Mesenchymal stem cell (in vitro differentiated cells and primary cell): ENCODE measurements around the gene LRRTM1.

Experiments
- DNase-seq: peaks from one replicate; pipeline ENCODE4 v3.0.0-alpha.2; 2013
- H2AFZ ChIP-seq: one replicate; pipeline ENCODE4 v1.6.1; 2013; ENCODE audit warnings: low read depth, mild to moderate bottlenecking, control low read depth, inconsistent platforms, low read length, moderate library complexity
- H2AK5ac ChIP-seq: 2 replicates; pipeline ENCODE4 v1.6.1; 2013; ENCODE audit warnings: low read length, moderate library complexity, mild to moderate bottlenecking, inconsistent platforms; ENCODE audit not compliant: severe bottlenecking
- H2BK120ac ChIP-seq: one replicate; pipeline ENCODE4 v1.6.1; 2013; ENCODE audit warnings: low read depth, mild to moderate bottlenecking, inconsistent platforms, low read length, moderate library complexity
- H2BK12ac ChIP-seq, 2 experiments: one replicate each; pipeline ENCODE4 v1.6.1; 2013; ENCODE audit warnings: inconsistent platforms in 2 of 2, low read length in 2 of 2, mild to moderate bottlenecking in 2 of 2, moderate library complexity in 2 of 2, control low read depth in 1 of 2
- H2BK15ac ChIP-seq: one replicate; pipeline ENCODE4 v1.6.1; 2013; ENCODE audit warnings: mild to moderate bottlenecking, low read depth, inconsistent platforms; ENCODE audit not compliant: poor library complexity, severe bottlenecking
- H2BK5ac ChIP-seq: 2 replicates; pipeline ENCODE4 v1.6.1; 2013; ENCODE audit warnings: low read depth, mild to moderate bottlenecking, low read length, control low read depth, inconsistent platforms; ENCODE audit not compliant: poor library complexity, severe bottlenecking
- H3K14ac ChIP-seq, 2 experiments: one replicate each; pipeline ENCODE4 v1.6.1; 2013; ENCODE audit warnings: inconsistent platforms in 2 of 2, low read length in 2 of 2, control low read depth in 1 of 2, mild to moderate bottlenecking in 1 of 2, moderate library complexity in 1 of 2
- H3K18ac ChIP-seq, 2 experiments: one replicate each; pipeline ENCODE4 v1.6.1; 2013; ENCODE audit warnings: inconsistent platforms in 2 of 2, low read length in 2 of 2, control low read depth in 1 of 2, low read depth in 1 of 2, mild to moderate bottlenecking in 1 of 2
- H3K23ac ChIP-seq, 2 experiments: one replicate each; pipeline ENCODE4 v1.6.1; 2013; ENCODE audit warnings: inconsistent platforms in 2 of 2, low read length in 2 of 2, mild to moderate bottlenecking in 2 of 2, moderate library complexity in 2 of 2, control low read depth in 1 of 2
- H3K27ac ChIP-seq: 2 replicates; pipeline ENCODE4 v1.5.1; 2013; ENCODE audit warnings: mild to moderate bottlenecking, moderate library complexity, low read length, control low read depth, inconsistent platforms; ENCODE audit not compliant: poor library complexity, severe bottlenecking
- H3K27me3 ChIP-seq, 2 experiments: 2 replicates each; pipeline versions ENCODE4 v1.6.1 to v1.7.0; 2013; ENCODE audit warnings: low read length in 2 of 2, mild to moderate bottlenecking in 2 of 2, moderate library complexity in 2 of 2, control low read depth in 1 of 2, inconsistent platforms in 1 of 2; ENCODE audit not compliant: control insufficient read depth in 1 of 2, insufficient read depth in 1 of 2
- H3K36me3 ChIP-seq, 2 experiments: 2 replicates each; pipeline versions ENCODE4 v1.6.1 to v1.7.0; 2013; ENCODE audit warnings: low read length in 2 of 2, control low read depth in 1 of 2, inconsistent platforms in 1 of 2, low read depth in 1 of 2, mild to moderate bottlenecking in 1 of 2; ENCODE audit not compliant: insufficient read depth in 2 of 2, control insufficient read depth in 1 of 2
- H3K4ac ChIP-seq, 2 experiments: one replicate each; pipeline ENCODE4 v1.6.1; 2013; ENCODE audit warnings: inconsistent platforms in 2 of 2, low read length in 2 of 2, mild to moderate bottlenecking in 2 of 2, moderate library complexity in 2 of 2, control low read depth in 1 of 2, low read depth in 1 of 2
- H3K4me1 ChIP-seq: 2 replicates; pipeline ENCODE4 v1.6.1; 2013; ENCODE audit warnings: low read depth, low read length, control low read depth; ENCODE audit not compliant: control insufficient read depth, insufficient read depth
- H3K4me2 ChIP-seq: 2 replicates; pipeline ENCODE4 v1.6.1; 2013; ENCODE audit warnings: low read length, mild to moderate bottlenecking, inconsistent platforms; ENCODE audit not compliant: poor library complexity, severe bottlenecking
- H3K4me3 ChIP-seq, 2 experiments: 2 replicates each; pipeline versions ENCODE4 v1.5.1 to v1.7.0; 2013; ENCODE audit warnings: low read length in 2 of 2, mild to moderate bottlenecking in 2 of 2, control low read depth in 1 of 2, low read depth in 1 of 2; ENCODE audit not compliant: insufficient read depth in 1 of 2
- H3K79me1 ChIP-seq: replicated peaks from 2 replicates; pipeline ENCODE4 v1.6.1; 2013; ENCODE audit warnings: mild to moderate bottlenecking, control low read depth, low read length, inconsistent platforms; ENCODE audit not compliant: poor library complexity, severe bottlenecking
- H3K9ac ChIP-seq: 2 replicates; pipeline ENCODE4 v1.7.0; 2013; ENCODE audit warnings: mild to moderate bottlenecking, low read length, moderate library complexity
- H3K9me3 ChIP-seq: 2 replicates; pipeline ENCODE4 v1.7.0; 2013; ENCODE audit warnings: mild to moderate bottlenecking, low read length; ENCODE audit not compliant: control insufficient read depth
- H4K8ac ChIP-seq: one replicate; pipeline ENCODE4 v1.6.1; 2013; ENCODE audit warnings: inconsistent platforms, mild to moderate bottlenecking, low read length, moderate library complexity
- H4K91ac ChIP-seq: one replicate; pipeline ENCODE4 v1.6.1; 2013; ENCODE audit warnings: mild to moderate bottlenecking, low read length, inconsistent platforms
- WGBS: methylation state at CpG from one replicate; pipeline ENCODE4 v1.1.7; 2013; ENCODE audit warnings: mixed read lengths; 5-methylcytosine and 5-hydroxymethylcytosine counted together

LRRTM1 gene

DNA sequence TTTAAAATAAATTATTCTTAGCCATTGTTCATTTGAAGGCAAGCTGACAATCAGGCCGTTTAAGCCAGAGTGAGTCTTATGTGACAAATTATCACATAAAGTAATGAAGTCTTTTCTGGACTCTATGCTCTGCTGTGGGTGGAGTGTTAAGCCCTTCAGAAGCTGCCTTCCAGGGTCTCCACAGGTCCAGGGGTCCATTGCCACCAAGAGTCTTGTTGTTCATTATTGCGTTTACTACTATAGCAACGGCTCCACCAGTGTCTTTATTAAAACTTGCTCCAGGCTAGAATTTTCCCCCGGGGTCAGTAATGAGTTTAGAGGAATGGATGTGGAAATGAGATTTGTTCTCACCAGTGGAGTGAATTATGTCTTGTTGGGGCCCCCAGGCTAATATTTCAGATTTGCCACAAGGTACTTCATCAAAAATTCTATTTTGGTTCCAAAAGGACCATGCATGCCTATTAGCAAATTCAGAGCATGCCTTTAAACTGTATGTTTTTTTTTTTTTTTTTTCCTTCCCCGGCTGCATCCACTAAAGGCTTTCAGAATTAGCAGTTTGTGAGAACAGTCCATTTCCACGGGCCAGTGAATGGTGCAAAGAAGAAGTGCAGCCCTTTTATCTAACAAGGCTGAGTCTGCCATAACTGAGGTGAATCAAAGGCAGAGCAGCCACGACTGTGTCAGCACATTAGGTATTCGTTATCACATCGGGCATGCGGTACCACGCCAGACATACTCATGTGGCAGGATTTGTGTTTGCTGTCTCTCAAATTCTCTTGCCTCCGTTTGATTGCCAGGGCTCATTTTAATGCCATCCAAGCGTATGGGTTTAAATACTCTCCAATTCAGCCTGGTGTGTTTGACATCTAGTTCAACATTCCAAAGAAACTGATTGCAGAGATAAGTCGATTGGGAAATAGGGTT, 26.2 kb upstream of the LRRTM1 start:
- Histone ChIP-seq H3K79me1 (no peaks in the 10 kb centered on the region), H3K27me3 (no peaks in the 10 kb centered on the region), H3K4ac (no peak overlapping the region), H2BK120ac (no peak overlapping the region), H3K4me3 (no peak overlapping the region), H3K36me3 (no peaks in the 10 kb centered on the region), H3K23ac (no peak overlapping the region), H3K4me2 (no peak overlapping the region), H4K8ac (no peak overlapping the region), H3K14ac (no peak overlapping the region), H3K27ac (no peak overlapping the region), H2BK15ac (no peak overlapping the region), H2BK5ac (no peak overlapping the region), H2AK5ac (no peak overlapping the region), H2AFZ (no peak overlapping the region), H3K18ac (no peak overlapping the region), H4K91ac (no peak overlapping the region), H3K4me1 (no peaks in the 10 kb centered on the region), H2BK12ac (no peak overlapping the region), H3K9me3 (no peaks in the 10 kb centered on the region), H3K9ac (no peak overlapping the region)
- no peak for DNase-seq
- 85% methylated on average over 13 of the region's 14 CpGs for WGBS

DNA sequence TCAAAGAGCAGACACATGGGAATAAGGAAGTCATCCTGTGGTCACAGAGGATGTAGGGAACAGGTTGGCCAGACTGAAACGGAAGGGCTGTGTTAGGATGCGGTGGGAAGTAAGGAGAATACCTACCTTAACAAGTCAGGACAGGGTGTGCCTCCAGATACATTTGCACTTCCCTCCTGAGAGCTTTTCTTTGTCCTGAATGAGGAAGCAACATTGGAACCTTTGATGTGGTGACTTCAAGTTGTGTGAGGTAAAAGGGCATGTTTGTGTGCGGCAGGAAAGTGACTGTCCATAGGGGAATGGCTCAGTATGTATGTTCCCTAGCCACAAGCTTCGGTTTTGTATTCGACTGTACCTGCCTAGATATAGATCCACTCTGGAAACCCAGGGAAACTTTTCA, 24.9 kb upstream of the LRRTM1 start:
- H3K23ac ChIP-seq = peak overlapping the region in 1 of 2 experiments; percentile 17
- no peak overlapping the region for H3K27ac ChIP-seq
- H2BK5ac ChIP-seq = no peak overlapping the region
- 97% methylated on average over 5 of the region's 5 CpGs for WGBS
- no peak overlapping the region for H2BK15ac ChIP-seq
- H3K9me3 ChIP-seq = no peaks in the 10 kb centered on the region
- H2BK120ac ChIP-seq = no peak overlapping the region
- H3K4me3 ChIP-seq = no peak overlapping the region
- no peak overlapping the region for H3K14ac ChIP-seq
- no peak overlapping the region for H3K4ac ChIP-seq
- H3K18ac ChIP-seq = no peak overlapping the region
- no peaks in the 10 kb centered on the region for H3K36me3 ChIP-seq
- no peak overlapping the region for H3K9ac ChIP-seq
- H3K27me3 ChIP-seq = no peaks in the 10 kb centered on the region
- H2BK12ac ChIP-seq = peak overlapping the region in 1 of 2 experiments; percentile 57
- H4K8ac ChIP-seq = no peak overlapping the region
- no peak overlapping the region for H2AK5ac ChIP-seq
- H3K4me1 ChIP-seq = no peaks in the 10 kb centered on the region
- no peak overlapping the region for H4K91ac ChIP-seq
- no peak for DNase-seq
- no peak overlapping the region for H2AFZ ChIP-seq
- no peak overlapping the region for H3K4me2 ChIP-seq
- H3K79me1 ChIP-seq = no peaks in the 10 kb centered on the region

DNA sequence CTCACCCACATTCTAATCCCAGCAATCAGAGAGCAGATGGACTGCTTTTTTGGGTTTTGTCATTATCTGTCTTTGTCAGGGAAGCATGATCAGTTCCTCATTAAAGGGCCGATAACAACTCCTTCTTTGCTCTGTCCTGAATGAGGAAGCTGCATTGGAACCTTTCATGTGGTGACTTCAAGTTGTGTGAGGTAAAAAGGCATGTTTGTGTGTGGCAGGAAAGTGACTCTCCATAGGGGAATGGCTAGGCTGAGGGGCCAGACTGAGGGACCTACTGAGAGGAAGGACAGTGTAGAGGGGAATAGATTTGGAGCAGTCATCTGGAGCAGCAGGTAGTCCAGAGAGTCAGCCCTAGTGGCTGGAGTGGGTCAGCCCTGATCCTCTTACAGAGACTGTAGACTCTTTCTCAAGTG, 23.6 kb upstream of the LRRTM1 start:
- WGBS = 95% methylated on average over 1 of the region's 1 CpG
- H2AFZ ChIP-seq = no peak overlapping the region
- no peak overlapping the region for H4K8ac ChIP-seq
- no peak overlapping the region for H3K23ac ChIP-seq
- no peak overlapping the region for H2AK5ac ChIP-seq
- no peak overlapping the region for H2BK12ac ChIP-seq
- H3K36me3 ChIP-seq = no peaks in the 10 kb centered on the region
- H2BK120ac ChIP-seq = no peak overlapping the region
- no peaks in the 10 kb centered on the region for H3K4me1 ChIP-seq
- no peak overlapping the region for H2BK15ac ChIP-seq
- H3K9ac ChIP-seq = no peak overlapping the region
- no peaks in the 10 kb centered on the region for H3K79me1 ChIP-seq
- no peak overlapping the region for H3K14ac ChIP-seq
- H3K27ac ChIP-seq = no peak overlapping the region
- H3K4ac ChIP-seq = no peak overlapping the region
- no peaks in the 10 kb centered on the region for H3K9me3 ChIP-seq
- no peak overlapping the region for H3K4me3 ChIP-seq
- no peak overlapping the region for H4K91ac ChIP-seq
- peaks cover 0 to 9% of the 10 kb centered on the region in 2 experiments for H3K27me3 ChIP-seq
- H3K18ac ChIP-seq = no peak overlapping the region
- H2BK5ac ChIP-seq = no peak overlapping the region
- no peak overlapping the region for H3K4me2 ChIP-seq
- no peak for DNase-seq

DNA sequence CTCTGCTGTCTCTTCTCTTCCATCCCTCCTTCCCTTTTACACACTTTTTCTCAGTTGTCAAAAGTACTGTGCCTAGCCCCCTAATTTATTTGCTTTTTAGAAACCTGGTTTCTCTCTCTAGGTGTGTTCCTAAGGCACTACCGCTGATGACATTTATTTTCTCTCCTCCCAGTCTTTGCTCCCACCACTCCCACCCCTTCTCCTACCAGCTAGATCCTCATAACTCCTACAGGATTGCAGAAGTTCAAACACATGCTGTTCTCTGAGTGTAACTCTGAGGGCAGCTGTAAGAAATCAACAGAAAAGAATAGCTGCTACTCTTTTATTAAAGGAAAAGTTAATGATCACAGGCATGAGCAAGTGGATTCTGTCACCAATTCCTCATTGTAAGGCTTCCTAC, 22.3 kb upstream of the LRRTM1 start:
- Histone ChIP-seq H2BK120ac (no peak overlapping the region), H3K27ac (no peak overlapping the region), H2BK15ac (no peak overlapping the region), H3K36me3 (no peaks in the 10 kb centered on the region), H3K14ac (no peak overlapping the region), H2BK5ac (no peak overlapping the region), H3K23ac (no peak overlapping the region), H3K4me2 (no peak overlapping the region), H2AK5ac (no peak overlapping the region), H3K9ac (no peak overlapping the region), H4K8ac (no peak overlapping the region), H3K4ac (no peak overlapping the region), H3K27me3 (peaks cover 0 to 16% of the 10 kb centered on the region in 2 experiments), H3K4me1 (no peaks in the 10 kb centered on the region), H2AFZ (no peak overlapping the region), H4K91ac (no peak overlapping the region), H3K4me3 (no peak overlapping the region), H3K18ac (no peak overlapping the region), H3K9me3 (no peaks in the 10 kb centered on the region), H3K79me1 (no peaks in the 10 kb centered on the region), H2BK12ac (no peak overlapping the region)
- 87% methylated on average over 1 of the region's 1 CpG for WGBS
- DNase-seq = no peak
